Measurements from ENCODE around the gene FLOT2. TPM values are rescaled to one million over a fixed set of nuclear protein-coding genes. Genes with fewer than 3 reads are reported as not detected.
A peak's percentile ranks its signal among the peaks of the same experiment; 100 is the strongest.
"Not testable (repeated sequence)": the region's sequence is repeated elsewhere in the genome, so short reads cannot be mapped to it uniquely, and the experiment has no call there.

FLOT2 gene
- total and polyA plus RNA-seq, 8 donors = 66.3 to 171 (median 77.7) TPM

DNA sequence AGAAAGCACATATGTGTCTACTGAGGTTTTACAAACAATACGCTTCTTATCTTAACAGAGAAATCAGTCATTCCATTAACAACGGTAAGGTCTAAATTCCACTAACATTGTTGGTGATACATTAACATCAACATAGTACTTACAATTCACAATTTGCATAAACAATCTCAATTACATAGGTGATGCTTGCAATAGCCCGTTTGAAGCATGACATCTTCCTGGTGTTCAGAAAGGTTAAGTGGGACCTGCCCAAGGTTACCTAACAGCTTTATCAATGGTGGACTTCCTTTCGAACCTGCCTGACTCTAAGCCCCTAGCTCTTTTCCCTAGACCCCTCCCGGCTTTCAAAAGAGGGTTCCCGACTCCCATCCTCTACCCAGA lies 55.6 kb downstream of the FLOT2 start:
- peaks cover 0 to 25% of the 10 kb centered on the region in 2 donors for H3K4me1 ChIP-seq
- peak overlapping the region; percentile 62 to 65 for H3K4me3 ChIP-seq
- peak; percentile 25 for ATAC-seq
- no peak for DNase-seq
- intact Hi-C loops (cut with DNase I) = no loop called here
- TF ChIP-seq, protein P1, sequence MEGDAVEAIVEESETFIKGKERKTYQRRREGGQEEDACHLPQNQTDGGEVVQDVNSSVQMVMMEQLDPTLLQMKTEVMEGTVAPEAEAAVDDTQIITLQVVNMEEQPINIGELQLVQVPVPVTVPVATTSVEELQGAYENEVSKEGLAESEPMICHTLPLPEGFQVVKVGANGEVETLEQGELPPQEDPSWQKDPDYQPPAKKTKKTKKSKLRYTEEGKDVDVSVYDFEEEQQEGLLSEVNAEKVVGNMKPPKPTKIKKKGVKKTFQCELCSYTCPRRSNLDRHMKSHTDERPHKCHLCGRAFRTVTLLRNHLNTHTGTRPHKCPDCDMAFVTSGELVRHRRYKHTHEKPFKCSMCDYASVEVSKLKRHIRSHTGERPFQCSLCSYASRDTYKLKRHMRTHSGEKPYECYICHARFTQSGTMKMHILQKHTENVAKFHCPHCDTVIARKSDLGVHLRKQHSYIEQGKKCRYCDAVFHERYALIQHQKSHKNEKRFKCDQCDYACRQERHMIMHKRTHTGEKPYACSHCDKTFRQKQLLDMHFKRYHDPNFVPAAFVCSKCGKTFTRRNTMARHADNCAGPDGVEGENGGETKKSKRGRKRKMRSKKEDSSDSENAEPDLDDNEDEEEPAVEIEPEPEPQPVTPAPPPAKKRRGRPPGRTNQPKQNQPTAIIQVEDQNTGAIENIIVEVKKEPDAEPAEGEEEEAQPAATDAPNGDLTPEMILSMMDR (IDR thresholded peaks at IDR 0.05) = no peak
- H3K9me3 ChIP-seq = no peaks in the 10 kb centered on the region
- no peaks in the 10 kb centered on the region for H3K36me3 ChIP-seq
- peak overlapping the region; percentile 52 to 73 for H3K27ac ChIP-seq
- H3K27me3 ChIP-seq = no peaks in the 10 kb centered on the region

- Histone ChIP-seq H3K9me3 (no peaks in the 10 kb centered on the region), H3K27me3 (no peaks in the 10 kb centered on the region), H3K36me3 (no peaks in the 10 kb centered on the region), H3K4me1 (peaks cover 0 to 25% of the 10 kb centered on the region in 2 donors), H3K4me3 (no peak overlapping the region), H3K27ac (no peak overlapping the region)
- ATAC-seq (no peak), DNase-seq (no peak)
- intact Hi-C loops (cut with DNase I) = no loop called here
- TF ChIP-seq, protein P1 (IDR thresholded peaks at IDR 0.05) = no peak
Measured at GRCh38 chr17:28839221-28839620, 58.3 kb downstream of the FLOT2 start.

DNA sequence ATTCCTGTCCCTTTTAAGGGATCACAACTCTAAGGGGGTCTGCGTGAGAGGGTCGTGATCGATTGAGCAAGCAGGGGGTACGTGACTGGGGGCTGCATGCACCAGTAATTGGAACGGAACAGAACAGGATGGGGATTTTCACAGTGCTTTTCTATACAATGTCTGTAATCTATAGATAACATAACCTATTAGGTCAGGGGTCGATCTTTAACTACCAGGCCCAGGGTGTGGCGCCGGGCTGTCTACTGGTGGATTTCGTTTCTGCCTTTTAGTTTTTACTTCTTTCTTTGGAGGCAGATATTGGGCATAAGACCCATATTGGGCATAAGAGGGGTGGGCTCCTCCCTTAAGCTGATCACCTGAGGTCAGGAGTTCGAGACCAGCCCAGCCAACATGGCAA lies 61.0 kb downstream of the FLOT2 start:
- intact Hi-C loops (cut with DNase I); H3K9me3 ChIP-seq: not testable (repeated sequence)

GRCh38 chr17:28834420-28834819 lies 63.1 kb downstream of the FLOT2 start:
- ATAC-seq = no peak
- intact Hi-C loops (cut with DNase I) = no loop called here
- Histone ChIP-seq H3K36me3 (peaks cover 0 to 7% of the 10 kb centered on the region in 2 donors), H3K9me3 (no peaks in the 10 kb centered on the region), H3K4me3 (no peak overlapping the region), H3K27ac (no peak overlapping the region), H3K27me3 (no peaks in the 10 kb centered on the region), H3K4me1 (peaks cover 0 to 5% of the 10 kb centered on the region in 2 donors)
- DNase-seq = no peak
- TF ChIP-seq, protein P1 (IDR thresholded peaks at IDR 0.05) = no peak

More for the DNA sequence above, 61.0 kb downstream of the FLOT2 start:
- not testable (repeated sequence) for ATAC-seq, H3K36me3 ChIP-seq, H3K27me3 ChIP-seq, H3K27ac ChIP-seq, H3K4me3 ChIP-seq
- DNase-seq = peak in 2 of 4 donors; percentile 10 to 20
- H3K4me1 ChIP-seq = peaks cover 0 to 15% of the 10 kb centered on the region in 2 donors

Small RNAs within 50 kb of the gene (microRNA-seq; reads per million reads assigned to microRNA genes)
- 0 reads per million in 2 donors for gene MIR451B

Other genes with a start within 250 kb of the FLOT2 start
- 10 to 100 TPM; 57.3 to 58.1 TPM for gene SDF2, start 235.8 kb downstream of the FLOT2 start, total RNA-seq
- 10 to 100 TPM; 65.3 to 74.6 (median 70.6) TPM for gene SDF2, start 235.8 kb downstream of the FLOT2 start, polyA plus RNA-seq (ENCODE audit: insufficient read length in 6 of 6)
- 10 to 100 TPM; 55.1 to 57.7 TPM for gene SUPT6H, start 235.5 kb downstream of the FLOT2 start, total RNA-seq
- 10 to 100 TPM; 71.1 to 76.1 (median 74.1) TPM for gene SUPT6H, start 235.5 kb downstream of the FLOT2 start, polyA plus RNA-seq (ENCODE audit: insufficient read length in 6 of 6)
- 1 to 10 TPM; 1.9 to 2.0 TPM for gene PROCA1, start 185.8 kb downstream of the FLOT2 start, total RNA-seq
- gene PROCA1, start 185.8 kb downstream of the FLOT2 start, polyA plus RNA-seq (ENCODE audit: insufficient read length in 6 of 6) = 1 to 10 TPM; 6.0 to 8.3 (median 7.2) TPM
- gene RAB34, start 179.9 kb downstream of the FLOT2 start, total RNA-seq = 10 to 100 TPM; 79.4 to 79.5 TPM
- 100 to 1,000 TPM; 184 to 213 (median 194) TPM for gene RAB34, start 179.9 kb downstream of the FLOT2 start, polyA plus RNA-seq (ENCODE audit: insufficient read length in 6 of 6)
- gene RPL23A, start 177.7 kb downstream of the FLOT2 start, total RNA-seq = 1,000 to 10,000 TPM; 1,170 to 1,265 TPM
- gene RPL23A, start 177.7 kb downstream of the FLOT2 start, polyA plus RNA-seq (ENCODE audit: insufficient read length in 6 of 6) = 1,000 to 10,000 TPM; 1,036 to 1,220 (median 1,104) TPM
- 10 to 100 TPM; 18.4 to 20.7 TPM for gene TLCD1, start 171.5 kb downstream of the FLOT2 start, total RNA-seq
- 1 to 10 TPM; 5.7 to 9.3 (median 8.2) TPM for gene TLCD1, start 171.5 kb downstream of the FLOT2 start, polyA plus RNA-seq (ENCODE audit: insufficient read length in 6 of 6)
- 1 to 10 TPM; 5.6 to 7.5 TPM for gene NEK8, start 168.9 kb downstream of the FLOT2 start, total RNA-seq
- 1 to 10 TPM; 6.0 to 8.1 (median 7.2) TPM for gene NEK8, start 168.9 kb downstream of the FLOT2 start, polyA plus RNA-seq (ENCODE audit: insufficient read length in 6 of 6)
- 10 to 100 TPM; 66.1 to 81.7 TPM for gene TRAF4, start 153.7 kb downstream of the FLOT2 start, total RNA-seq
- 100 to 1,000 TPM in 4 of 6 donors, 10 to 100 TPM in 2; 86.6 to 136 (median 107) TPM for gene TRAF4, start 153.7 kb downstream of the FLOT2 start, polyA plus RNA-seq (ENCODE audit: insufficient read length in 6 of 6)
- 10 to 100 TPM; 16.5 to 25.4 TPM for gene FAM222B, start 54.9 kb downstream of the FLOT2 start, total RNA-seq
- gene FAM222B, start 54.9 kb downstream of the FLOT2 start, polyA plus RNA-seq (ENCODE audit: insufficient read length in 6 of 6) = 10 to 100 TPM; 18.4 to 21.0 (median 19.6) TPM
- gene ERAL1, start 42.7 kb downstream of the FLOT2 start, total RNA-seq = 10 to 100 TPM; 30.0 to 33.4 TPM
- gene ERAL1, start 42.7 kb downstream of the FLOT2 start, polyA plus RNA-seq (ENCODE audit: insufficient read length in 6 of 6) = 10 to 100 TPM; 63.5 to 70.1 (median 65.6) TPM
- 10 to 100 TPM in 1 of 2 donors, 1 to 10 TPM in 1; 8.8 to 16.9 TPM for gene DHRS13, start 5.3 kb upstream of the FLOT2 start, total RNA-seq
- gene DHRS13, start 5.3 kb upstream of the FLOT2 start, polyA plus RNA-seq (ENCODE audit: insufficient read length in 6 of 6) = 1 to 10 TPM; 5.2 to 7.9 (median 6.5) TPM
- gene PHF12, start 53.8 kb upstream of the FLOT2 start, total RNA-seq = 10 to 100 TPM; 32.1 to 45.8 TPM
- gene PHF12, start 53.8 kb upstream of the FLOT2 start, polyA plus RNA-seq (ENCODE audit: insufficient read length in 6 of 6) = 10 to 100 TPM; 48.2 to 68.7 (median 60.7) TPM
- under 1 TPM in 1 of 2 donors, not detected in 1; 0.09 TPM for gene SEZ6, start 108.3 kb upstream of the FLOT2 start, total RNA-seq
- gene SEZ6, start 108.3 kb upstream of the FLOT2 start, polyA plus RNA-seq (ENCODE audit: insufficient read length in 6 of 6) = 1 to 10 TPM in 1 of 6 donors, under 1 TPM in 5; 0.43 to 1.2 (median 0.87) TPM
- 1 to 10 TPM; 1.1 to 1.3 TPM for gene PIPOX, start 145.4 kb upstream of the FLOT2 start, total RNA-seq
- 1 to 10 TPM; 1.7 to 3.3 (median 2.3) TPM for gene PIPOX, start 145.4 kb upstream of the FLOT2 start, polyA plus RNA-seq (ENCODE audit: insufficient read length in 6 of 6)

All from left lung (tissue), 10 donors.